Endothelial cell of umbilical vein (primary cell): ENCODE data around the gene KLHDC4. TPM values are rescaled to one million over a fixed set of nuclear protein-coding genes. Genes with fewer than 3 reads are reported as not detected.

Experiments used
- BruUV-seq: library from RNA; stranded (reverse); fragments of 400-500 nt; replicated peaks from 2 replicates; lab custom pipeline; 2021; lab: Mats Ljungman, UMichigan
- CTCF ChIA-PET: fragments of 300-600, 350-600 bp; sonication (Branson Sonifier 250); formaldehyde crosslinking; loops from one replicate; lab custom pipeline; 2021; ENCODE audit warnings: antibody characterized with exemption, inconsistent platforms; lab: Charles Lee
- POLR2A ChIA-PET: fragments of 300-600, 350-600 bp; sonication (Branson Sonifier 250); formaldehyde crosslinking; loops from one replicate; lab custom pipeline; 2021; ENCODE audit warnings: antibody characterized with exemption, inconsistent platforms; lab: Charles Lee
- DNase-seq: peaks from one replicate; pipeline ENCODE4 v3.0.0-alpha.2; 2011; ENCODE audit warnings: low read depth, low spot score
- FAIRE-seq: peaks from 2 replicates; lab custom pipeline; 2011; peaks lifted over from hg19 to GRCh38; lab: Jason Lieb, UNC
- H2AFZ ChIP-seq: 2 replicates; pipeline ENCODE4 v1.6.0; 2012; ENCODE audit warnings: low read depth, low read length, control low read depth, inconsistent platforms
- H3K27ac ChIP-seq: 2 replicates; pipeline ENCODE4 v1.5.1; 2011; ENCODE audit warnings: low read depth, mild to moderate bottlenecking, control low read depth, low read length, moderate library complexity; ENCODE audit not compliant: insufficient read depth
- H3K27me3 ChIP-seq, 2 experiments: 2 replicates each; pipeline versions ENCODE4 v1.6.0 to v1.6.1; 2011; ENCODE audit warnings: low read length in 2 of 2, mixed read lengths in 1 of 2; ENCODE audit not compliant: control insufficient read depth in 2 of 2, insufficient read depth in 2 of 2
- H3K36me3 ChIP-seq, 2 experiments: 2 replicates in 1 of 2; 3 replicates in 1 of 2; pipeline ENCODE4 v1.5.1; 2011; ENCODE audit warnings: low read length in 2 of 2, mild to moderate bottlenecking in 1 of 2, moderate library complexity in 1 of 2; ENCODE audit not compliant: control insufficient read depth in 2 of 2, insufficient read depth in 2 of 2; ENCODE audit errors: extremely low read depth in 1 of 2
- H3K4me1 ChIP-seq: 3 replicates; pipeline ENCODE4 v1.5.1; 2011; ENCODE audit warnings: mild to moderate bottlenecking, low read length; ENCODE audit not compliant: control insufficient read depth, insufficient read depth; ENCODE audit errors: extremely low read depth
- H3K4me2 ChIP-seq: 2 replicates; pipeline ENCODE4 v1.6.1; 2011; ENCODE audit warnings: low read length, control low read depth, mixed read lengths; ENCODE audit not compliant: insufficient read depth
- H3K4me3 ChIP-seq, 3 experiments: fragments of 200-600 bp in 1 of 3; sonication (generic), shearing (Covaris generic) in 1 of 3; replicated peaks in 1 of 3; 2 replicates each; pipeline ENCODE4 v1.5.1; 2011 to 2016; ENCODE audit warnings: control low read depth in 3 of 3, low read length in 3 of 3, mild to moderate bottlenecking in 2 of 3, inconsistent platforms in 1 of 3, low read depth in 1 of 3, moderate library complexity in 1 of 3; ENCODE audit not compliant: insufficient read depth in 1 of 3
- H3K79me2 ChIP-seq: 2 replicates; pipeline ENCODE4 v1.6.0; 2012; ENCODE audit warnings: low read length, inconsistent platforms; ENCODE audit not compliant: control insufficient read depth, insufficient read depth
- H3K9ac ChIP-seq: replicated peaks from 2 replicates; pipeline ENCODE3; 2011; ENCODE audit warnings: low read length, control low read depth; ENCODE audit not compliant: insufficient read depth; ENCODE audit errors: extremely low read depth
- H3K9me1 ChIP-seq: replicated peaks from 3 replicates; pipeline ENCODE4 v1.6.0; 2011; ENCODE audit warnings: mild to moderate bottlenecking, low read length; ENCODE audit not compliant: control insufficient read depth, insufficient read depth; ENCODE audit errors: extremely low read depth
- H3K9me3 ChIP-seq: replicated peaks from 2 replicates; pipeline ENCODE4 v1.5.1; 2012; ENCODE audit warnings: low read length, inconsistent platforms; ENCODE audit not compliant: control insufficient read depth, insufficient read depth
- H4K20me1 ChIP-seq: replicated peaks from 2 replicates; pipeline ENCODE3; 2011; ENCODE audit warnings: mild to moderate bottlenecking, low read length; ENCODE audit not compliant: control insufficient read depth, insufficient read depth; ENCODE audit errors: extremely low read depth
- FOS ChIP-seq: IDR thresholded peaks from 2 replicates; pipeline ENCODE4 v1.6.1; 2011; ENCODE audit warnings: mild to moderate bottlenecking, low read length, moderate library complexity, borderline replicate concordance; ENCODE audit not compliant: insufficient read depth
- JUN ChIP-seq: IDR thresholded peaks from 2 replicates; pipeline ENCODE4 v1.6.1; 2011; ENCODE audit warnings: borderline replicate concordance, low read depth; ENCODE audit not compliant: insufficient read length, insufficient read depth
- MYC ChIP-seq: IDR thresholded peaks from one replicate; pipeline ENCODE4 v1.6.1; 2011; ENCODE audit warnings: mild to moderate bottlenecking, low read depth, low read length
- POLR2A ChIP-seq: IDR thresholded peaks from 2 replicates; pipeline ENCODE4 v1.6.1; 2012; ENCODE audit warnings: low read depth, mild to moderate bottlenecking, control low read depth, low read length
- dilution Hi-C: fragments of 300-500 bp; cut with MboI; formaldehyde crosslinking; loops from one replicate; pipeline ENCODE4 v1.15.0; 2019; ENCODE audit warnings: low sequenced_read_pairs; ENCODE audit not compliant: extremely low pct_ligation_motif_present
- intact Hi-C: fragments of 100-400 bp; cut with micrococcal nuclease; formaldehyde crosslinking; loops from one replicate; pipeline ENCODE4 v1.10.0; 2022
- polyA plus RNA-seq, 4 experiments: library from polyadenylated mRNA; depleted of rRNA in 3 of 4; stranded (reverse) in 3 of 4; unstranded in 1 of 4; fragments of >200 nt; gene quantifications; 2 replicates each; pipeline versions ENCODE4 v1.2.1 to v1.2.3, GENCODE V29; 2011 to 2012; ENCODE audit warnings: missing spikeins in 1 of 4
- total RNA-seq: library from RNA; stranded (reverse); gene quantifications from 2 replicates; pipeline ENCODE4 v1.2.3, GENCODE V29; 2021
- TF ChIP-seq, protein P1 (sequence below): IDR thresholded peaks from 2 replicates; pipeline ENCODE4 v1.6.1; 2011; ENCODE audit not compliant: insufficient read depth, insufficient read length
- TF ChIP-seq, protein P2 (sequence below), 2 donors: IDR thresholded peaks; 1 replicate in 1 of 2; 2 replicates in 1 of 2; pipeline ENCODE4 v1.5.1; 2011; ENCODE audit warnings: low read length in 2 of 2, mild to moderate bottlenecking in 2 of 2, moderate library complexity in 2 of 2, control low read depth in 1 of 2, inconsistent platforms in 1 of 2, low read depth in 1 of 2; ENCODE audit not compliant: insufficient read depth in 1 of 2; ENCODE audit errors: extremely low read depth in 1 of 2

The KLHDC4 gene
- total and polyA plus RNA-seq, 2 donors (not counting 3 experiments of a cell fraction or from before 2014, with no cell fraction given): 24.7 to 46.2 TPM

DNA sequence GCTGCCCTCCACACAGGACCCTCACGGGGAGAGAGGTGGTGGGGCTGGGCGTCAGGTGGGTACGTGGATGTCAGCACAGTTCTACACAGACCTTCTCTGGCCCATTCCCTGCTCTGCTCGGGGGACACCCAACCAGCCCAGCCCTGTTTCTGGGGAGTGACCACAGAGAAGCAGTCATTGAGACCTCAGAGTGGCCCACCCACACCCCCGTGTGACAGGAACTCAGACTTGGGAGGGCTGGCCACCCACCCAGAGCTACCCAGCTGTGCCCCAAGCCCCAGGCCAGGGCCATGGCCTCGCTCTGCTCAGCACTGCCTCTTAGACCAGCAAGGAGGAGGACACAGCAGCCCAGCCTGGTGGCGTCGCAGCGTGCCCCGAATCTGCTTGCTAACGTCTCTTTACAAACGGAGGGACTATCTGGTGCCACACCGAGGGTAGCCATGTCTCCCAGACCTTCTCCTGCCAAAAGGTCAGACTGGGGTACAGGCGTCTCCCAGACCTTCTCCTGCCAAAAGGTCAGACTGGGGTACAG, 77.7 kb downstream of the KLHDC4 start:
- TF ChIP-seq MYC (no peak), FOS (no peak), JUN (no peak), POLR2A (no peak)
- TF ChIP-seq, protein P1, sequence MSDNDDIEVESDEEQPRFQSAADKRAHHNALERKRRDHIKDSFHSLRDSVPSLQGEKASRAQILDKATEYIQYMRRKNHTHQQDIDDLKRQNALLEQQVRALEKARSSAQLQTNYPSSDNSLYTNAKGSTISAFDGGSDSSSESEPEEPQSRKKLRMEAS: no peak
- TF ChIP-seq, protein P2, sequence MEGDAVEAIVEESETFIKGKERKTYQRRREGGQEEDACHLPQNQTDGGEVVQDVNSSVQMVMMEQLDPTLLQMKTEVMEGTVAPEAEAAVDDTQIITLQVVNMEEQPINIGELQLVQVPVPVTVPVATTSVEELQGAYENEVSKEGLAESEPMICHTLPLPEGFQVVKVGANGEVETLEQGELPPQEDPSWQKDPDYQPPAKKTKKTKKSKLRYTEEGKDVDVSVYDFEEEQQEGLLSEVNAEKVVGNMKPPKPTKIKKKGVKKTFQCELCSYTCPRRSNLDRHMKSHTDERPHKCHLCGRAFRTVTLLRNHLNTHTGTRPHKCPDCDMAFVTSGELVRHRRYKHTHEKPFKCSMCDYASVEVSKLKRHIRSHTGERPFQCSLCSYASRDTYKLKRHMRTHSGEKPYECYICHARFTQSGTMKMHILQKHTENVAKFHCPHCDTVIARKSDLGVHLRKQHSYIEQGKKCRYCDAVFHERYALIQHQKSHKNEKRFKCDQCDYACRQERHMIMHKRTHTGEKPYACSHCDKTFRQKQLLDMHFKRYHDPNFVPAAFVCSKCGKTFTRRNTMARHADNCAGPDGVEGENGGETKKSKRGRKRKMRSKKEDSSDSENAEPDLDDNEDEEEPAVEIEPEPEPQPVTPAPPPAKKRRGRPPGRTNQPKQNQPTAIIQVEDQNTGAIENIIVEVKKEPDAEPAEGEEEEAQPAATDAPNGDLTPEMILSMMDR (IDR thresholded peaks at IDR 0.05; ENCODE audit: extremely low read depth in 1 of 2, insufficient read depth in 1 of 2, low read depth in 1 of 2, low read length in 2 of 2): no peak

More for the DNA sequence above, 77.7 kb downstream of the KLHDC4 start:
- H3K9me3 ChIP-seq: no peaks in the 10 kb centered on the region
- CTCF ChIA-PET: no interaction called here
- no peaks in the 10 kb centered on the region for H3K79me2 ChIP-seq
- no peak overlapping the region for H3K4me2 ChIP-seq
- no peaks in the 10 kb centered on the region for H3K27me3 ChIP-seq
- intact Hi-C loops (no loop called here), dilution Hi-C loops (no loop called here)
- no peak for FAIRE-seq
- H2AFZ ChIP-seq: no peak overlapping the region
- BruUV-seq: no TSS peak
- no peaks in the 10 kb centered on the region for H3K4me1 ChIP-seq
- H3K4me3 ChIP-seq: no peak overlapping the region
- no peak overlapping the region for H3K27ac ChIP-seq
- DNase-seq: no peak
- H3K36me3 ChIP-seq: no peaks in the 10 kb centered on the region
- H4K20me1 ChIP-seq: no peaks in the 10 kb centered on the region
- H3K9me1 ChIP-seq: no peaks in the 10 kb centered on the region
- H3K9ac ChIP-seq: no peak overlapping the region
- POLR2A ChIA-PET: interaction anchor here (0.5 kb wide), 1 partner anchor 13 kb away, joined by 6 read pairs; no protein-coding TSS in a partner anchor
